Kidney (tissue), 2 donors: ENCODE data around the gene NSA2. TPM values are rescaled to one million over a fixed set of nuclear protein-coding genes. Genes with fewer than 3 reads are reported as not detected.

ENCODE experiments used
- polyA plus RNA-seq: library from polyadenylated mRNA; stranded (reverse); fragments of 350-450 nt; fragmentation: Illumina TruSeq; extraction: RNeasy Lipid Tissue Mini Kit (QIAGEN cat#74804); gene quantifications from one replicate; pipeline ENCODE4 v1.2.3, GENCODE V29; 2014; ENCODE audit warnings: low read depth, low replicate concordance; ENCODE audit not compliant: insufficient read depth
- total RNA-seq: library from RNA; stranded (reverse); fragmentation: NEBNext Ultra II Directional; extraction: Animal tissue kit (Norgen Biotek cat#: 25700); gene quantifications from one replicate; pipeline ENCODE4 v1.2.1, GENCODE V29; 2021
- donor health status: DM: yes; HTN: yes; CAD: no.

Gene NSA2
- total and polyA plus RNA-seq, 2 donors from 2014 or later, result 46.8 to 78.3 TPM

Other genes with a start within 250 kb of the NSA2 start
- gene ENC1, start 126.5 kb upstream of the NSA2 start, total RNA-seq, result 7.5 TPM
- gene ENC1, start 126.5 kb upstream of the NSA2 start, polyA plus RNA-seq, result 5.3 TPM
- 113 TPM for gene HEXB, start 82.0 kb upstream of the NSA2 start, total RNA-seq
- gene HEXB, start 82.0 kb upstream of the NSA2 start, polyA plus RNA-seq, result 184 TPM
- gene GFM2, start 132 bp upstream of the NSA2 start, total RNA-seq, result 18.9 TPM
- gene GFM2, start 132 bp upstream of the NSA2 start, polyA plus RNA-seq, result 28.0 TPM
- gene FAM169A, start 99.1 kb downstream of the NSA2 start, total RNA-seq, result 8.6 TPM
- gene FAM169A, start 99.1 kb downstream of the NSA2 start, polyA plus RNA-seq, result 3.5 TPM